Retinal pigment epithelial cell (primary cell): ENCODE measurements around the gene MRC2.

Source experiments
- DNase-seq: peaks from one replicate; pipeline ENCODE4 v3.0.0-alpha.2; 2010; ENCODE audit warnings: low read depth
- H3K4me3 ChIP-seq: 2 replicates; pipeline ENCODE4 v1.5.1; 2011; ENCODE audit warnings: mild to moderate bottlenecking, low read length, control low read depth, moderate library complexity
- CTCF ChIP-seq: conservative IDR thresholded peaks from 2 replicates; pipeline ENCODE4 v1.5.1; 2011; ENCODE audit warnings: low read depth, low read length, control low read depth, inconsistent platforms

MRC2 gene

GRCh38 chr17:62625870-62626200 lies 1.6 kb upstream of the MRC2 start:
- no peak overlapping the region for H3K4me3 ChIP-seq
- no peak for TF ChIP-seq CTCF
- DNase-seq = peak; percentile 53

GRCh38 chr17:62626719-62627218 lies 701 bp upstream of the MRC2 start:
- no peak for DNase-seq
- no peak for TF ChIP-seq CTCF
- peak overlapping the region; percentile 48 for H3K4me3 ChIP-seq

GRCh38 chr17:62627904-62628633 lies 599 bp downstream of the MRC2 start:
- no peak for TF ChIP-seq CTCF
- DNase-seq = no peak
- H3K4me3 ChIP-seq = peak overlapping the region; percentile 48

GRCh38 chr17:62628831-62629555 lies 1.5 kb downstream of the MRC2 start:
- no peak for DNase-seq
- TF ChIP-seq CTCF = no peak
- H3K4me3 ChIP-seq = peak overlapping the region; percentile 48

- no peak for DNase-seq
- H3K4me3 ChIP-seq = no peak overlapping the region
- TF ChIP-seq CTCF = no peak
These were observed 2.3 kb downstream of the MRC2 start for GRCh38 chr17:62629556-62630364.

GRCh38 chr17:62630365-62631085 lies 3.1 kb downstream of the MRC2 start:
- H3K4me3 ChIP-seq = no peak overlapping the region
- TF ChIP-seq CTCF = no peak
- DNase-seq = no peak
